Measurements from ENCODE around the gene MAU2. TPM values are rescaled to one million over a fixed set of nuclear protein-coding genes. Genes with fewer than 3 reads are reported as not detected.

Gene MAU2
- total and polyA plus RNA-seq, 2 of the 13 experiments (the other 11 are each of a cell fraction or from before 2014, with no cell fraction given), result 16.8 to 33.8 TPM

- ATAC-seq, result no peak
- POLR2A ChIA-PET, result no interaction called here
These were observed 40.1 kb upstream of the MAU2 start for GRCh38 chr19:19280561-19280960.

GRCh38 chr19:19285686-19286085 lies 34.9 kb upstream of the MAU2 start:
- 95% methylated on average over 10 of the region's 10 CpGs for WGBS (ENCODE audit: low lambda C conversion rate)
- CTCF ChIA-PET (ENCODE audit: low intra/inter-chr PET ratio, low total read pairs), result no interaction called here
- no peak for TF ChIP-seq ZNF558 (CRISPR knock-in tag; IDR thresholded peaks at IDR 0.05; ENCODE audit: borderline replicate concordance)
- no peak for TF ChIP-seq ELF1 (CRISPR knock-in tag; IDR thresholded peaks at IDR 0.05)
- no peak for TF ChIP-seq ZNF598 (CRISPR knock-in tag; IDR thresholded peaks at IDR 0.05; ENCODE audit: borderline replicate concordance)
- no peak for TF ChIP-seq ZNF550 (CRISPR knock-in tag; IDR thresholded peaks at IDR 0.05; ENCODE audit: borderline replicate concordance)
- TF ChIP-seq ZNF503 (CRISPR knock-in tag; IDR thresholded peaks at IDR 0.05), result no peak
- no peak for TF ChIP-seq ZSCAN20 (CRISPR knock-in tag; IDR thresholded peaks at IDR 0.05; ENCODE audit: borderline replicate concordance)
- no peak for TF ChIP-seq ZFP36L2 (CRISPR knock-in tag; IDR thresholded peaks at IDR 0.05)
- TF ChIP-seq CREB3 (CRISPR knock-in tag; IDR thresholded peaks at IDR 0.05), result no peak
- TF ChIP-seq GPN1 (CRISPR knock-in tag; IDR thresholded peaks at IDR 0.05; ENCODE audit: borderline replicate concordance), result no peak
- TF ChIP-seq FOSL2 (CRISPR knock-in tag; IDR thresholded peaks at IDR 0.05), result no peak
- TF ChIP-seq ZNF253 (CRISPR knock-in tag; IDR thresholded peaks at IDR 0.05; ENCODE audit: borderline replicate concordance), result no peak

More at GRCh38 chr19:19280561-19280960, 40.1 kb upstream of the MAU2 start:
- peaks cover 14 to 45% of the 10 kb centered on the region in 2 experiments; a peak in 4 of 5 replicates for H3K36me3 ChIP-seq (replicated peaks in 1 of 2; ENCODE audit: control insufficient read depth in 1 of 2, insufficient read depth in 2 of 2, low read length in 2 of 2)
- no peaks in the 10 kb centered on the region for H3K4me1 ChIP-seq (ENCODE audit: insufficient read depth, low read length)
- intact Hi-C loops (cut with micrococcal nuclease; ENCODE audit: unreplicated experiment), result no loop called here
- WGBS (ENCODE audit: low lambda C conversion rate), result 94% methylated on average over 12 of the region's 16 CpGs
- no peak overlapping the region for H3K9ac ChIP-seq (ENCODE audit: insufficient read depth, low read depth, low read length)
- no peaks in the 10 kb centered on the region for H4K20me1 ChIP-seq (ENCODE audit: insufficient read depth, low read length)
- no peaks in the 10 kb centered on the region for H3K9me3 ChIP-seq (ENCODE audit: low read length)
- no peak overlapping the region for H3K4me2 ChIP-seq (ENCODE audit: low read depth, low read length)
- FAIRE-seq, result no peak
- H3K79me2 ChIP-seq (ENCODE audit: insufficient read depth, low read length), result no peaks in the 10 kb centered on the region
- no peak for DNase-seq (ENCODE audit: low spot score)
- H2AFZ ChIP-seq (ENCODE audit: low read length), result no peak overlapping the region
- no peak overlapping the region for H3K4me3 ChIP-seq (replicated peaks in 1 of 3; ENCODE audit: insufficient read depth in 1 of 3, low read depth in 2 of 3, low read length in 3 of 3)
- CTCF ChIA-PET (ENCODE audit: low intra/inter-chr PET ratio, low total read pairs), result no interaction called here
- BruUV-seq (replicated peaks), result no TSS peak
- in situ Hi-C loops (cut with HindIII; ENCODE audit: extremely low pct_ligation_motif_present, low pct_unique_long_range_greater_than_20kb), result no loop called here
- no peak overlapping the region for H3K27ac ChIP-seq (ENCODE audit: extremely low read length, insufficient read depth, low read length)
- TF ChIP-seq CENPX (CRISPR knock-in tag; IDR thresholded peaks at IDR 0.05) (no peak), HOMEZ (CRISPR knock-in tag; IDR thresholded peaks at IDR 0.05; ENCODE audit: low read depth) (no peak), SSRP1 (CRISPR knock-in tag; IDR thresholded peaks at IDR 0.05) (no peak), MYC (CRISPR knock-in tag; IDR thresholded peaks at IDR 0.05; ENCODE audit: borderline replicate concordance) (no peak), ZNF720 (CRISPR knock-in tag; IDR thresholded peaks at IDR 0.05) (no peak), GABPB1 (CRISPR knock-in tag; IDR thresholded peaks at IDR 0.05) (no peak)
- no peaks in the 10 kb centered on the region for H3K27me3 ChIP-seq (ENCODE audit: control insufficient read depth in 1 of 2, insufficient read depth in 2 of 2, low read length in 2 of 2)

More at GRCh38 chr19:19285686-19286085, 34.9 kb upstream of the MAU2 start:
- Histone ChIP-seq H3K9ac (ENCODE audit: insufficient read depth, low read depth, low read length) (no peak overlapping the region), H3K36me3 (replicated peaks in 1 of 2; ENCODE audit: control insufficient read depth in 1 of 2, insufficient read depth in 2 of 2, low read length in 2 of 2) (peaks cover 7 to 31% of the 10 kb centered on the region in 2 experiments; a peak in 4 of 5 replicates), H3K4me1 (ENCODE audit: insufficient read depth, low read length) (no peaks in the 10 kb centered on the region), H3K79me2 (ENCODE audit: insufficient read depth, low read length) (no peaks in the 10 kb centered on the region), H3K27me3 (ENCODE audit: control insufficient read depth in 1 of 2, insufficient read depth in 2 of 2, low read length in 2 of 2) (no peaks in the 10 kb centered on the region), H3K4me3 (replicated peaks in 1 of 3; ENCODE audit: insufficient read depth in 1 of 3, low read depth in 2 of 3, low read length in 3 of 3) (no peak overlapping the region), H2AFZ (ENCODE audit: low read length) (no peak overlapping the region), H3K27ac (ENCODE audit: extremely low read length, insufficient read depth, low read length) (no peak overlapping the region), H3K4me2 (ENCODE audit: low read depth, low read length) (no peak overlapping the region), H3K9me3 (ENCODE audit: low read length) (no peaks in the 10 kb centered on the region), H4K20me1 (ENCODE audit: insufficient read depth, low read length) (no peaks in the 10 kb centered on the region)
- FAIRE-seq (no peak), DNase-seq (ENCODE audit: low spot score) (no peak), ATAC-seq (no peak)
- in situ Hi-C loops (cut with HindIII; ENCODE audit: extremely low pct_ligation_motif_present, low pct_unique_long_range_greater_than_20kb) (no loop called here), intact Hi-C loops (cut with micrococcal nuclease; ENCODE audit: unreplicated experiment) (no loop called here)
- BruUV-seq (replicated peaks), result no TSS peak
- POLR2A ChIA-PET, result no interaction called here

All from HepG2 (cell line).